Cardiac fibroblast (primary cell): ENCODE data around the gene ZCCHC13.
"Not testable (repeated sequence)": the region's sequence is repeated elsewhere in the genome, so short reads cannot be mapped to it uniquely, and the experiment has no call there.

Source experiments
- DNase-seq, 2 donors: peaks; one replicate each; pipeline versions ENCODE4 v3.0.0 to v3.0.0-alpha.2; 2010; ENCODE audit warnings: low read depth in 2 of 2
- H3K4me3 ChIP-seq, 2 donors: replicated peaks in 1 of 2; 1 replicate in 1 of 2; 2 replicates in 1 of 2; pipeline ENCODE4 v1.5.1; 2011; ENCODE audit warnings: low read depth in 2 of 2, low read length in 2 of 2, mild to moderate bottlenecking in 2 of 2, moderate library complexity in 1 of 2
- TF ChIP-seq, protein P1 (sequence below): IDR thresholded peaks from one replicate; pipeline ENCODE4 v1.5.1; 2011; ENCODE audit warnings: low read depth, mild to moderate bottlenecking, low read length, inconsistent platforms

ZCCHC13 gene

DNA sequence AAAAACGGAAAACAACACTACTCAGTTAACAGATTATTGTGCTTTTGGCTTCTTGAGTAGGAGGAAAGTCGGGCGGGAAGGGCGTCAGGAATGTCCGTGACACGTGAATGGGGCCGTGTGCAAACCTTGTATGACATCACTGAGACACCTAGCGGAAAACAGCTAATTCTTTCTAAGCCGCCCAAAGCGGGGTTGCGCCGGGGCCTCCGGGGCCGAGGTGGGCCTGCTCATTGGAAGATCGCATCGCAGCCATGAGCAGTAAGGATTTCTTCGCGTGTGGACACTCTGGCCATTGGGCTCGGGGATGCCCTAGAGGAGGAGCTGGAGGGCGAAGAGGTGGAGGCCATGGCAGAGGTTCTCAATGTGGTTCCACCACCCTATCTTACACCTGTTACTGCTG, at the start of gene ZCCHC13:
Gene ZCCHC13, plus strand, starts transcription at position 165 of the 400 bp plus-strand sequence. Its CDS starts 87 bp downstream, at position 252.
- no peak for DNase-seq
- TF ChIP-seq, protein P1, sequence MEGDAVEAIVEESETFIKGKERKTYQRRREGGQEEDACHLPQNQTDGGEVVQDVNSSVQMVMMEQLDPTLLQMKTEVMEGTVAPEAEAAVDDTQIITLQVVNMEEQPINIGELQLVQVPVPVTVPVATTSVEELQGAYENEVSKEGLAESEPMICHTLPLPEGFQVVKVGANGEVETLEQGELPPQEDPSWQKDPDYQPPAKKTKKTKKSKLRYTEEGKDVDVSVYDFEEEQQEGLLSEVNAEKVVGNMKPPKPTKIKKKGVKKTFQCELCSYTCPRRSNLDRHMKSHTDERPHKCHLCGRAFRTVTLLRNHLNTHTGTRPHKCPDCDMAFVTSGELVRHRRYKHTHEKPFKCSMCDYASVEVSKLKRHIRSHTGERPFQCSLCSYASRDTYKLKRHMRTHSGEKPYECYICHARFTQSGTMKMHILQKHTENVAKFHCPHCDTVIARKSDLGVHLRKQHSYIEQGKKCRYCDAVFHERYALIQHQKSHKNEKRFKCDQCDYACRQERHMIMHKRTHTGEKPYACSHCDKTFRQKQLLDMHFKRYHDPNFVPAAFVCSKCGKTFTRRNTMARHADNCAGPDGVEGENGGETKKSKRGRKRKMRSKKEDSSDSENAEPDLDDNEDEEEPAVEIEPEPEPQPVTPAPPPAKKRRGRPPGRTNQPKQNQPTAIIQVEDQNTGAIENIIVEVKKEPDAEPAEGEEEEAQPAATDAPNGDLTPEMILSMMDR = no peak
- H3K4me3 ChIP-seq = no peak within 1 kb of the TSS

DNA sequence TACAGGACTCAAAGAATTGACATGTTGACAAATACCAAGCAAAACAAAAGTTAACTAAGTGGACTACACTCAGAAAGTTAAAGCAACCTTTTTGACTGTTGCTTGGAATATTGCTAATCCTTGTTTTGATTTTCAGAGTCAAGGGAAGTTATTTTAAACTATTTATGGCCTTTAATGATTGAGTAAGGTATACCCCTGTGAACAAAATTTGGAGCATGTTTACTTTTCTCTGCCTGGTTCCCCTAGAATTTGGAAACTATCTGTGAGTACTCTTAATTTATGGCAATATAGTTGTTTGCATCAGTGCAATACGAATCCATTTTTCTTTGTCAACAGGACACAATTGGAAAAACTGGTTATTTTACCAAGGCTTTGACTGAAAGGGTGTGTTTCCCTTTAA, 45.9 kb upstream of the ZCCHC13 start:
- not testable (repeated sequence) for DNase-seq, H3K4me3 ChIP-seq

DNA sequence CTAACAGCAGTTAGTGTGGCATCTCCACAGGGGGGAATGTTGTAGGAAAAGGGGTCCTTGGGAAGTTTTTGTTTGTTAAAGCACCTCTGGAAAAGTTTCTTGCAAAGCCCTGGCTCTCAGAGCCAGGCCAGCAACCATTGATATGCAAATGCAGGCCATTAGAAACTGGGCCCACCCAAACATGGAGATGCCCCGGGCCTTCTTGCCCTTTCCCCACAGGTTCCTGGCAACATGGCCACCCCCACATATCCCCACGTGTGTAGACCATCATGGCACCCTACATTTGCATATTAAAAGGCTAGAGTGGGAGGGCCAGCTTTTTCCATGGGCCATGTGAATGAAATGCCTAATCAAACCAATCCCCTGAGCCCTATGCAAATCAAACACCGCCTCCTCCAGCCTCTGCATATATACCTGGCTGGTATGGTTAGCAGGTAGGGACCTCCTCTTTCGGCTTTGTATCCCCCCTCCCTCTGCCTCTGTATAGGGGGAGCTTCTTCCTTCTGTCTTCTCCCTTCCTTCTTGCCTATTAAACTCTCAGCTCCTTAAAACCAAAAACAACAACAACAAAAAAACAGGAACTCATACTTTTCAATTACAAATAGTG, 44.0 kb upstream of the ZCCHC13 start:
- H3K4me3 ChIP-seq = no peak overlapping the region
- TF ChIP-seq, protein P1 = no peak
- DNase-seq = no peak

DNA sequence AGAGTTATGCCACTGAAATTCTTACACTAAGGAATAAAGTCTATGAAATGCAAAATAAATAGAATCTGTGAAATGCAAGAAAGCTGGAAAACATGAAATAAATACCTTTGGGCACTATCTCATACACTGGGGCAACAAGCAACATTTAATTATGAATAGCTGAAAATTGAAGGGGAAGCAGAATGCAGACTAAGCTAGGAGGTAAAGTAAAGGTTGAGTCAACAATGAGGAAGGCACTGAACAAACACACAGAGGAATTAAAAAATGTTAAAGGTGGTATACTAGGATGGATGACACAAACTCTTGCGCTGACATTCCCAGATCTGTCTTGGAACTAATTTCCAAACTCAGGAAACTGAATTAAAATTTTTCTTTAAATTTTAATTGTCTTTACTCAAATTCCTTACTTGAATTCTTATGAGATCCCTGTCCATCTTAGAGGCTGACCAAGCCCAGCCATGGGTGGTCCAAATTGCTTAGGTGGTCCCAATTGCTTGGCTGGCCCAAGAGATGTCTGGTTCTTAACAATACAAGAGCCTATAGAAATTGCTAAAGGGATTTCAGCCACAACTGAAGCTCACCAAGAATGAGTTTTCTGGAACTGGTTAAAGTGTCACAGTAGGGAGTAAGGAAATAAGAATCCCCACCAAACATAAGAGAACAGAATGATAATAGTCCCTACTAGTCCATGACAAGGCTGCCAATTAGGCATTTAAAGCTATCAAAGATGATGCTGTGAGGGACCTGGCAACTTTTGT, 41.3 kb upstream of the ZCCHC13 start:
- H3K4me3 ChIP-seq = no peak overlapping the region
- DNase-seq = no peak
- TF ChIP-seq, protein P1 = no peak

DNA sequence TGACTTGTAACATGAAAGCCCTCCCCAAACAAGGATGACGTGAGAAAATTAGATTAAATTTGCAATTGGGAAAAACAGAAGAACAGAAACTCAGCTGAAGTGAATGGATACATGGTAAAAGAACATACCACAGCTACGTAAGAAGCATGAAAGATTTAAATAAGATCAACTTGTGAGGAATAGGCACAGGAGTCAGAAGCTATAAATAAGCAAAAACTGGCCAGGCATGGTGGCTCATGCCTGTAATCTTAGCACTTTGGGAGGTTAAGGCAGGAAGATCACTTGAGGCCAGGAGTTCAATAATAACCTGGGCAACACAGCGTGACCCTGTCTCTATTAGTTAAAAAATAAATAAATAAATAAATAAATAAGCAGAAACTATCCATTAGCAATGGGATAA, 33.6 kb upstream of the ZCCHC13 start:
- no peak for DNase-seq
- TF ChIP-seq, protein P1 = no peak
- no peak overlapping the region for H3K4me3 ChIP-seq

DNA sequence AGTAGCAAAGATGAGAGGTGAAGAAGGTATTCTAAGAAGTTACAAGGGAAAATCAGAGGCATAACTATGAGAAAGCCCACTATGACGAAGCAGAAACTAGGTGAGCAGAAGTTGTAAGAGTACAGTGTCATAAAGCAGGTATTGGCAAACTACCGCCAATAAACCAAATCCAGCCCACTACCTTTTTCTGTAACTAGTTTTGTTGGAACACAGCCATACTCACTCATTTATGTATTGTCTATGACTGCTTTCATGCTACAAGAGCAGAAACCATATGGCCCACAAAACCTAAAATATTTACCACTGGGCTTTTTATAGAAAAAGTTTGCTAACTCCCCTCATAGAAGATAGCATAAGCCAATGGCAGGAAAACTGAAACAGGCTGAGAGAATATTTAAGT, 31.8 kb upstream of the ZCCHC13 start:
- no peak for DNase-seq
- H3K4me3 ChIP-seq = no peak overlapping the region
- TF ChIP-seq, protein P1 = no peak

DNA sequence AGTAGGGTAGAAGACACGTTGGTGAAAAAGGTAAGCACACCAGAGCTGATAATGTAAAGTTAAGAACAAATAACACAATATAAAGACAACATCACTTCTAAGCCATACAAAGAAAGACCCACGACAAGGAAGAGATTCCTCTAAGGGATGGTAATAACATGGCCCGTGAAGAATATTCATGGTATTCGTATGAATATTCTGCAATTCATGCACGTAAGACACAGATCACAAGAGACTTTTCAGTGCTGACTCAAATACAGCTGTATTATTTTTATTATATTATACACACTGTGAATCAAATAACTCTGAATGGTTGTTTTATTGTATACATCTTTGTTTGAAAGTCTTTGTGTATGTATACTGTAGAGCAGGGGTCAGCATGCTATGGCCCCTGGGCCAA, 29.5 kb upstream of the ZCCHC13 start:
- TF ChIP-seq, protein P1 = no peak
- DNase-seq = no peak
- H3K4me3 ChIP-seq = no peak overlapping the region
